HEK293T (cell line): ENCODE data around the gene JOSD2.

Experiments used
- ARNT ChIP-seq: fragments of 450-650 bp; IDR thresholded peaks from 2 replicates; pipeline ENCODE4 v1.6.1; 2017; ENCODE audit warnings: mild to moderate bottlenecking
- BHLHE40 ChIP-seq: fragments of 450-650 bp; IDR thresholded peaks from 2 replicates; pipeline ENCODE4 v1.6.1; 2016; ENCODE audit warnings: mild to moderate bottlenecking, moderate library complexity, borderline replicate concordance
- FOXA1 ChIP-seq: fragments of 450-650 bp; IDR thresholded peaks from 2 replicates; pipeline ENCODE4 v1.6.1; 2016; ENCODE audit warnings: mild to moderate bottlenecking
- FOXM1 ChIP-seq: fragments of 450-650 bp; IDR thresholded peaks from 2 replicates; pipeline ENCODE4 v1.6.1; 2017; ENCODE audit warnings: mild to moderate bottlenecking, borderline replicate concordance
- L3MBTL2 ChIP-seq: fragments of 450-650 bp; conservative IDR thresholded peaks from 2 replicates; pipeline ENCODE4 v1.6.1; 2016; ENCODE audit warnings: mild to moderate bottlenecking
- NFRKB ChIP-seq: fragments of 450-650 bp; IDR thresholded peaks from 2 replicates; pipeline ENCODE4 v1.6.1; 2016; ENCODE audit warnings: mild to moderate bottlenecking, moderate library complexity
- PKNOX1 ChIP-seq: fragments of 450-650 bp; IDR thresholded peaks from 2 replicates; pipeline ENCODE4 v1.6.1; 2016
- SP1 ChIP-seq: fragments of 450-650 bp; IDR thresholded peaks from 2 replicates; pipeline ENCODE4 v1.6.1; 2017
- TARDBP ChIP-seq: fragments of 450-650 bp; IDR thresholded peaks from 2 replicates; pipeline ENCODE4 v1.6.1; 2016

- no peak for TF ChIP-seq FOXM1
- no peak for TF ChIP-seq FOXA1
- no peak for TF ChIP-seq BHLHE40
- no peak for TF ChIP-seq NFRKB
- TF ChIP-seq ARNT, result no peak
- TF ChIP-seq PKNOX1, result no peak
- TF ChIP-seq TARDBP, result no peak
- TF ChIP-seq SP1, result no peak
- TF ChIP-seq L3MBTL2, result no peak
Observed at GRCh38 chr19:50535672-50536187, 24.7 kb upstream of the JOSD2 start.
